Kidney tubule cell (primary cell): ENCODE measurements around the gene SORL1.
"Not testable (repeated sequence)": the region's sequence is repeated elsewhere in the genome, so short reads cannot be mapped to it uniquely, and the experiment has no call there.

Source experiments
- DNase-seq: peaks from one replicate; pipeline ENCODE4 v3.0.0-alpha.2; 2018; ENCODE audit warnings: low spot score

Gene SORL1

DNA sequence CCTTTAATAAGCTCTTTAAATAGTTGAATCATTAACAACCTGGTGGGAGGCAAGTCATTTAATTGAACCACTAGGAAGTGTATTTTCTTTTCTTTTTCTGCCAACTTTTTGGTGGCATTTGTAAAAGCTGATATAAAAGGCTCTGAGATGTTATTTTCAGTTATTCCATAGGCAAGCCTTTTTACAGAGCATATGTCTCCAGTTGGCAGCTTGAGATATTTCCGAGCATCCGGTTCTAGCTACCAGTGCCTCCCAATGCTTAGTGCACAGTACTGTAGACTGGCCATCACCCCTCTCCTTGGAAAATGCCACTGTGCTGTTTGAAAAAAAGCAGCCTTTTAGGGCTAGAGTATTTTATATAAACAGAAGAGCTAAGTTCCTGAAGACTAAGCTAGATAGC lies 179.3 kb downstream of the SORL1 start:
- DNase-seq: no peak

DNA sequence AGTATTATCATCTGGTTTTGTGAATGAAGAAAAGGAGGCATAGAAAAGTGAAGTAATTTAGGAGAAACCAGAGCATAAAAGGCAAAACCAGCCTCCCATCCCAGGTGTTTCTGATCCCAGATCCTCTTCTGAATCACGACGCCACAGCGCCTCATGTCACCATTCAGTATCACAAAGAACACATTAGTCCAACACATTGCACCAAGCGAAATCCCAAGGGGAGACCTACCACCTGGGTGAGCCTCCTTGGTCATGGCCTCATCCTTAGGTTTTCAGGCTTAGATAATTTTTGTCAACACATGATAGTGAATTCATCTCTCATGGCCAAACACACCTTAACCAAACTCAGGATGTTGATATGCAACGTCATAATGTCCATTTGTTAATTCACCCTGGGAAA lies 182.2 kb downstream of the SORL1 start:
- no peak for DNase-seq

DNA sequence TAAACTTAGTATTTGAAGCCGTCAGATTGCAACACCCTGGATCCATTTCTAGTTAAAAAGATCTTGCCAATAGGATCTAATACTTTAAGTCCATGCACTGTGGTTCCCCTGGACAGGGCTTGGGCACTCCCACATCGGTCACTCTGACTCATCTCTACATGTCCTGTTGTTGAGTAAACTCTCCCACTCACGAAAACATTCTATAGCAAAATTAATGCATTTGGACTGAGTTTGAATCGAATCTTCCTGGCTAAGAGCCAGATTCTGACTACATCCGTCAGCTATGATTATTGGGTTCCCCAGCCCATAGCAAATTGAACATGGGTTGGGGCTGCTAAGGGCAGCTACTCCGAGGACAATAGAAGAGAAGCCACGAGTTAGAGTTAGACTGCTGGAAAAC lies 182.8 kb downstream of the SORL1 start:
- peak; percentile 27 for DNase-seq

DNA sequence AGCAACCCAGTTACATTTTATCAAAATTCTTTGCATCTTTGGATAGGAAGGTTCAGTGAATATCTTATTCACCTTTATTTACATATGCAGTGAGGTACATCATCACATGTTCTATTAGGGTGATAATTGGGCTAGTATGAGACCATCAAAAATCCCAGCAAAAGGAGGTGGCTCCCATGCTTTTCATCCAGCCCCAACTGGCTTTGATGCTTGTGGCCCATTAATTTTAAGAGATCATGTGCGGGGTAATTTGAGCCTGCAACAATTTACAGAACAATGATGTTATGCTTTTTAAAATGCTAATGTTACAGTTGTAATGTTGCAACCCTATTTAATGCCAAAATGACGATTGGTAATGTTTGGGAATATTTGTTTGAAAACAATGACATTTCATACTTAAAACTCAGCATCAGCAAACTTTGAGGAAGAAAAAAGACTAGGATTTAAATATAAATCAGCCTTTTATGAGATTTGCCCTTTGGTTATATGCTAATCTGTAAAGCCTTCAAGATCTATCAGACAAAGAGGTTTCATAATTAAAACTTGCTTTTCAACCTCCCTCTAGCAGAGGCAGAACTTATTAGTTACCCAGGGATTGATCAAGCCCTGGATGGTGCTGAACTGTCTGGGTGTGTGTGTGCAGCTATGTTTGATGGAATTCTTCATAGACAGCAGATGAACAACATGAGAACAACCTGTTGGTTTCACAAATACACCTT lies 184.1 kb downstream of the SORL1 start:
- DNase-seq: no peak

DNA sequence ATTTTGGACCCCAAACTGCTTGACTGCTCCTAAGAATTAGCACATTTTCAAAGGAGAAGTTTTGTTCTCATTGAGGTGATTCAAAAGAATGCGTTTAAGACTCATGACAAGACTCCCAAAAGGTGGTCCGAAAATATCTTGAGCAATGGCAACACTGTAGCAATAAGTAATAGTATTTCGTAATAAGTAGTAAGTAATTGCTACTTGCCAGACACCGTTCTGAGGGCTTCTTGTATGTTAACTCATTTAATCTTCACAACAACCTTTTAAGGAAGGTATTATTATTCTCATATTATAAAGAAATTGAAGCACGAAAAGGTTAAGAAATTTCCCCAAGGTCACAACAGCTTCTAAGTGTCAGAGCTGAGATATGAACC lies 184.7 kb downstream of the SORL1 start:
- DNase-seq: no peak

DNA sequence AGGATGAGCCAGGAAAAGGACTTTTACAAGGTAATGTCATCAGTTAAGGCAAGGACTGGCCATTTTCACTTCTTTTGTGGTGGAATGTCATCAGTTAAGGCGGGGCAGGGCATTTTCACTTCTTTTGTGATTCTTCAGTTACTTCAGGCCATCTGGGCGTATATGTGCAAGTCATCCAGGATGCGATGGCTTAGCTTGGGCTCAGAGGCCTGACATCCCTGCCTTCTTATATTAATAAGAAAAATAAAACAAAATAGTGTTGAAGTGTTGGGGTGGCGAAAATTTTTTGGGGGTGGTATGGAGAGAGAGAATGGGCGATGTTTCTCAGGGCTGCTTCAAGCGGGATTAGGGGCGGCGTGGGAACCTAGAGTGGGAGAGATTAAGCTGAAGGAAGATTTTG lies 185.5 kb downstream of the SORL1 start:
- not testable (repeated sequence) for DNase-seq

DNA sequence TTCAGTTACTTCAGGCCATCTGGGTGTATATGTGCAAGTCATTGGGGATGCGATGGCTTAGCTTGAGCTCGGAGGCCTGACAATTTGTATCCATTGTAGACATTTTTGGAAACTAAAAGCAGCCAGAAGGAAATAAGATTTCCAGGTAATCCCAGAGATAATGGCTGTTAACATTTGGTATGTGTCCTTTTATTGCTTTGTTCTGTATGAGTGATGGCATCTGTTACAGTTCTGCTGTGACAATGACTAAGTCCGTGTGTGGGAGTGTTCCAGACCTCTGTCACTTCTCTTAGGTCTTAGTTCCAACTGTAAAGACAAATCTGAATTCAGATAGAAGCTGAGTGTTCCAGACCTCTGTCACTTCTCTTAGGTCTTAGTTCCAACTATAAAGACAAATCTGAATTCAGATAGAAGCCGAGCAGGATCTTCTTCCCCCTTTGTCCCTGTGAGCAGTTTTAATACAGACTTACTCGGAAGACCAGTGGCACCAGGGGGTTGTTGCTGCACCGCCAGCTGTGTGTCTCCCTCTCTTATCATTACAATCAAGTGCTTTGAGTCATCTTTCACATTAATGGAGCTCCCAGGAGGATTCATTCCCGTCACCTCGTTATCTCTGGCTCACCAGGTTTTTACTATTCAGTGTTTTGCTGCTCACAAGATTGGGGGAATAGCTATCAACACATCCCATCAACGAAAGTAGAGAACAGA lies 191.5 kb downstream of the SORL1 start:
- no peak for DNase-seq

DNA sequence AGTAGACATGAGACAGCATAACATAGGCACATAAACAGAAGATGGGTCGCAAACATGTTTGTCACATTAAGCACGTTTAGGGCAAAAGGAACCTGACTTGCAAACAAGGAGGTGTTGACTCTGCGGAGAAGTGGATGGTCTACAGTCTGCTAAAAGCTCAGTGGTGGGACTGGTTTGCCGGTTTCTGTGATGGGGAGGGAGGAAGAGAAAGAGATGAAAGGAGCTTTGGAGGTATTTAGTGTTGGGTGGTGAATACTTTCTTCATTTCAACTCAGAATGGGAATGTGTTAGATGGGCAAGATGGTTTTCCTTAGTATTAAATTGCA lies 192.0 kb downstream of the SORL1 start:
- no peak for DNase-seq

DNA sequence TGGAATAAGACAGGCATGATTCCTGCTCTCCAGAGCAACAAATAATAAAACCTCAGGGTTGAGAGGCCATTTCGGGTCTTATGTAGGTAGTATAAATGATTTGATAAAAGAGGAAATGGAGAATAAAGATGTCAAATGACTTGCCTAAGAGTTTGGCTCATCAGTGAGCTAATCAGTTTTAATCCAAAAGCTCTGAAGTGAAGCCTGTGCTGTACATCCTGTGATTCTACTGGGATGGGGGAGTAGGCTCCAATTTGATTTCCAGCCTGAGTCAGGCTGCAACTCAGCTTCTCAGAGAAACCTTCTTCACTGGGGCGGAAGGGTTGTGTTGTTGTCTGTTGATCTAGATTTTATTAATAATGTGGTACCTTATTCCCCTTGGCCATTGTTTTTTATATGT lies 192.9 kb downstream of the SORL1 start:
- DNase-seq: no peak

DNA sequence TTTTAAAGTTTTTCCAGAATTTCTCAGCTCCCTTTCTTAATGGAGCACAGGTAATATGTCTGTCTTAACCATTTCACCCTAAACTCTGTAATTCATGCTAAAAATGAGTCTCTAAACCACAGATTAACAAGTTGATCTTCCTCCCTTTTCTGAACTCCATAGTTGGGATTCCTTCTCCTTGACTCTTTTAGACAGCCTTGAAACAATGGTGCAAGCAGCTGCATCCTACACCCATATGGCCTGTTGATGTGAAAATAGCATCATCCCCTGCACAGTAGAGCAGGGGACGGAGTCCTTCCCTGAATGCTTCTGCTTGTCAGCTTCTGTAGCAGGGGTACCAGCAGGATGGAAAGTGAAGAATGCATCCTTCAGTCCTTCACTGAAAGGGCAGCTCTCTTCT lies 193.5 kb downstream of the SORL1 start:
- DNase-seq: no peak

DNA sequence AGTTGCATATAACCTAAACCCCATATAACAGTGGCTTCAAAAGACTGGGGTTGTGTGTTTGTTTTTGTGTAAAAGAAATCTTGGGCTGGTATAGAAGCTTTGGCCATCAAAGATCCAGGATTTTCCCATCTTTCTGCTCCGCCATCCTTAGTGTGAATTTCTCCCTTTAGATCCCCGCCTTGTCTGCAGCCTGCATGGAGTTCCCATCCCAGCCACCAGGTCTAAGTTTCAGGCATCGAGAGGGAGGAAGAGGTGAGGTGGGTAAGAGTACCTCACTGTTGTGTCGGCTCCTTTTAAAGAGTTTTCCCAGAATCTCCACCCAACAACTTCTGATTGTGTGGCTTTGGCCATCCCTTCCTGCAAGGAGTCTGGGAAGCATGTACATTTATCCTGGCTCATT lies 196.2 kb downstream of the SORL1 start:
- DNase-seq: no peak

DNA sequence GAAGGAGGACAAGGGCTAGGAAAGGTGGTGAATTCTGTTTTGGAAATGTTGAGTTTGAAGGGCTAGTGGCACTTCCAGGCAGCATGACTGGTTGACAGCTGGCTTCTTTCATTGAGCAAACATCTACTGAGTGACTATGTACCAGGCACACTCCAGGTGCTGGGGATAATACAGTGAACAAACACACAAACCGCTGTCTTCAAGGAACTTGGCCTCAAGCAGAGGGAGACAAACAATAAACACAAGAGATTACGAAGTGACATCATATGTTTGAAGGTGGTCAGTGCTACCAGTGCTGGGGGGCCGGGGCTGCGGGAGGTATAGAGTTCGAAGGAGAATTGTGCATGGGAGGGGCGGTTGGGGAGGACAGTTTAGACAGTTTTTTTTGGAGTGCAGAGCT lies 197.7 kb downstream of the SORL1 start:
- no peak for DNase-seq

DNA sequence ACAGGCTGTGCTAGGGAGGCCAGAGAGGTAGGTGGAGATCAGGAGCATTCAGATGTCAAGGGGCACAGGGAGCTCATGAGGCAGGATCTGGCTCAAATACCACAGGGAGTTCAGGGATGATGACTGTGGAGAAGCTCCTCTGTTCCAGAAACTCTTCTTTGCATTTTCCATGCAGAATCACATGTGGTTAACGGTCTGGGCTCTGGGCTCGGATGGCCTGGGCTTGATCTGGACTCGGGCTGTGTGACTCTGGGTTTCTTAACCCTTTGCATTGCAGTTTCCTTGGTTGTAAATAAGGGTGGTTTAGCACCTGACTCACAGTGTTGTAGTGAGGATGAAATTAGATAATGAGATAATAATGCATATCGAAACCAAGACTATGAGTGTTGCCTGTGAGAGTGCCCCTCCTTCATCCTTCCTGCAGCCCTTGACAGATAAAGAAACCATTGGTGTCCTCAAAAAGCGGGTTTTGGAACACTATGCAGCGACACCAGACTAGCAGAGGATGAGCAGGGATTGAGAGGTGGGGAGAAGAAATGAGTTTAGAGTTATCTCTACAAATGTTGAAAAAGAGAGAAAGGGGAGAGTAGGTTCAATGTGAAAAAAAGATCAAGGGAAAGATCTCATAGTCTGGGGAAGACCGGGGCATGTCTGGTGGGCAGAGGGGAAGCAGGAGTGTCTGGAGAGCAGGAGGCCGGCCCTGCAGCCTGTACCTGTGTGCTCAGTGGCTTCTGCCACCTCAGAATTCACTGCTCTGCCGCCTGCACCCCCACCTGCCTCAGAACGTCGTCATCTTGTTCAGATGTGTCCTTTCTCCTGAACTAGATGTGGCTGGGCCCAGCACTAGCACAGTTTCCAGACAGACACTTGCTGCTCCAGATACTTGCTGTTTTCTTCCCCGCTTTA lies 198.5 kb downstream of the SORL1 start:
- DNase-seq: no peak

DNA sequence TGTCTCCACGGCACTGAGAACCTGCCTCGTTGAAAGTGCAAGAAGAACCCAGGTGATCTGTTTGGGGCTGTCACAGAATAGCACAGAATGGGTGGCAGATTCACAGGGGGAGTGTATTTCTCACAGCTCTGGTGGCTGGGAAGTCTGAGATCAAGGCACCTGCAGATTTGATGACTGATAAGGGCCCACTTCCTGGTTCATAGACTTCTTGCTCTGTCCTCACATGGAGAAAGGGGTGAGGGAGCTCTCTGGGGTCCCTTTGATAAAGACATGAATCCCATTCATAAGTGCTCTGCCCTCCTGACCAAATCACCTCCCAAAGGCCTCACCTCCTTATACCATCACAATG lies 199.1 kb downstream of the SORL1 start:
- DNase-seq: no peak

DNA sequence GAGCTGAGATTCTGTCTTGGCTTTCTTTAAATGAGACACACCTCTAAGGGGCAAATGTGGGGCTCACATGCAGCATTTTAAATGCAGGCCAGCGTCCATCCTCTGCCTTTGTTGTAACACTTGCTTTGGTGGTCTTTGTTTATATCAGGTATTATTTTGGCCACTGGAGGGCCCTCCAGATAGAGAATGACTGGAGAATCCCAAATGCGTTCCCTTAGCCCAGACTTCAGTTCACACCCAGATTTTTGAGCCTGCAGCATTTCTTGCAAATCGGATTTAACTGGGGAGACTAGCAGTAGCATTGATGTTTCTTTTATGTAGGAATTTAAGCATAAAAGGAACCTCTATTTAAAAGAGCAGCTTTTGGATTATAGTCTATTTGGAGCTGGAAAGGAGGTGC lies 200.9 kb downstream of the SORL1 start:
- DNase-seq: no peak

DNA sequence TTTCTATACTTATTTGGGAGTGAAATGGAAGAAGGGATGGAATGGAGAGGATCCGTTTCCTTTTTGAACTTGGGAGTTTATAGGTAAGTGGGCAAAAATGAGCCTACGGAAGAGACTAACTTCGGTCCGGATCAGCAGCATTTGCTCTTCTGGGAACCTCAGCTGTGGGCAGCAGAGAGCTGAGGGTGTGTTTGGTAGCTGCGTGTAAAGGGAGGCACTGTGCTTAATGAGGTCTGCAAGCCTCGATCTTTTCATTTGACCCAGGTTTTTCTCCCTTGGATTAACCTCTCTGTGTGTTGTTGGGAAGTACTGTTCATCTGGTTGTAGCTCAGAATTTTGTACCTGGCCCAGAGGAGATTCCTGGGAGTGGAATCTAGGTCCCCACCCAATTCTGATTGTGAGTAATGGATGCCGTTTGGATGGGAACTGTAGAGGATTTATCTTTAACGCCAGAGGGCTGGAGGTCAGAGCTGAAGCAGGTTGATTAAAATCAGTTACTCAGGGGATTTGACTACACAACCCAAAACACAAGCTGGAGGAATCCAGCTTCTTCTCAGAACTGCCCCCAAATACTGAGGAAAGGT lies 202.2 kb downstream of the SORL1 start:
- DNase-seq: no peak

DNA sequence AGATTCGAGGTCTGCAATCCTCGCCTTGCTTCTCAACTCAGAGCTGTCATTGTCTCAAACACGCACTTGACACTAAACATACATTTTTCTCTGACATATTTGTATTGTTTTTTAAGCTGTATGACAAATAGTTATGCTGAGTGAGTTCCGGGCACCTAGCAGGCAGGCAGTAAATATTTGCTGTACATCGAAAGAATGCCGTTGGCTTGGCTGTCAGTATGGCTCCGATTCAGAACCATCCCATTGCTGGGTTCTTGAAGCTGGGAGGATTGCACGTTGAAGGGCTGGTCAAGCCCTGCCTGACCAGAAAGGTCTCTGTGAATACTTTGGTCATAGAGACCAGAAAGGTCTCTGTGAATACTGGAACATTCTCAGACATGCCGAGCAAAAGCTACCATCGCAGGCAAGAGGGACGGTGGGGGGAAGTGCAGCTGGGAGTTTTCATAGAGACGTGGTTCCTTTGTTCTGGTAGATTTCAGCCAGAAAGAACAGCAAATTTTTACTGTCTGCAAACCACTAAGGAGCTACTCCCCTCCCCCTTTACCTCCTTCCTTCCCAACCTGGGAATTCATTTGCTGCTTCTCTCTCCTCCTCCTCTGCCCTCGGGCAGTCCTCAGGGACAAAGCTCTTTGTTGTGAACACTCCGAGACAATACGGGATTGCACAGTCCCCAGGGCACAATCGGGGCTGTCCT lies 202.9 kb downstream of the SORL1 start:
- DNase-seq: no peak

DNA sequence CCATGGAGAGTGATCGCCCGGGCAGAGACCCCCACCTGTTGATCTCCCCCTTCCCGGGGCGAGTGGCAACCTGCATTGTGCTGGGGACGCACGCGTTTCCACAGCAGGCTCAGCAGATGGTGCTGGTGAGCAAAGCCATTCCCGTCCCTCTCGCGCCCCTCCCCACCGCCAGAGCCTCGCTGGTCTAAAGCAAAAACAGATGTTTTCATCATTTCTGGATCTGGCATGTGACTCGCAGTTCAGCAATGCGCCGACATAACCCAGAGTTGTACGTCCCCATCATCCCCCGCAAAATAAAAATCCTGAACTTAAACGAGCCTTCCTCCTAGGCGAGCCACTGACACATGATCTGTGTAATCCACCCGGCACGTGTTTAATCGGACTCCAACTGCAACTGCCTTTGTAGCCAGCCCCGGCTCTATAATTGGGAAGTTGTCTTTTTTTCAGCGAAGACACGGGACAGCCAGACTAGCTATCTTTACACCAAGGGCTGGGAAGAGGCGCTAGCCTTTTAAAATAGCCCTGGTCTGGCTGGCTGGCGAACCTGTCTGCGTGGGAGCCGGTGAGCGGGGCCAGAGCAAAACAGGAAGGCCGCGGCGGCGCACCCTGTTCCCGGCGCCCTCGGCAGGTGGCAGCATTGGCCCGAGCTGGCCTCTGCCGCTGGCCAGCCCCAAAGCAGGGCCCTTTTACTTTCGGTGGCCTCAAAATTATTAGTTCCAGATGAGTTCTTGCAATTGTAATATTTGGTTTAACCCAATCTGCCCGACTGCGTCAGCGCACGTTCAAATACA lies 203.6 kb downstream of the SORL1 start:
- DNase-seq: peak; percentile 81

DNA sequence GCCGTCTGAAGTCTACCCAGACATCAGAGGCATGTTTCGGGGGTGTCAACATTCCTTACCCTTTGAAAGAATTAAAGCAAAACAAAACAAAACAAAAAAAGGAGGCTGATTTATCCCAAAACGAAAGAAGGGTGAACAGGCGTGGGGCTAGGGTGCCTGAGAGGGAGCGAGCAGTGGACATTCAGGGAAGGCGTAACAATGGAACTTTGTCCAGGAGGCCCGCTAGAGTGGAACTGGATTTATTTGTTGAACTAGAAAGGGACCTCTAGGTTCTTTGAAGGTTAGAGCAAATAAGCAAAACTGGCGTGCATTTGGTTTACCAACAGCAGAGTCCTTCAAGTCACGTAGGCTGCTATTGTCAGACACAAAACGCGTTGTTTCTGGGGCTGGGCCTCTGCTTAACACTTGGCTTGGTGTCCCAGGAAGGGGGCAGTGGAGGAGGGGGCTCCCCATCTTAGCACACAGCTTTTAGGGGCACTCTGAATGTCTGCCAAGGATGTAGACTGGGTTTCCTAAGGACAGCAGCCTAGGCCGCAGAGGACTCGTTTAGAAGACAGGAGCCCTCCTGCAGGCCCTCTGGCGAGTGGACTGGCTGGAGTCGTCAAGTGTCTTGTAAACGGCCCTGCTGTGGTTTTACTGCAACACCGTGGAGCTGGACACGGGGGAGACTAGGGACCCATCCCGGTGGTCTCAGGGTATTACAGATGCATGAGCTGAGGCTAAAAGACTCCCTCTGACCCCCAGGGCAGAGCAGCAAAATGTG lies 204.4 kb downstream of the SORL1 start:
- no peak for DNase-seq

DNA sequence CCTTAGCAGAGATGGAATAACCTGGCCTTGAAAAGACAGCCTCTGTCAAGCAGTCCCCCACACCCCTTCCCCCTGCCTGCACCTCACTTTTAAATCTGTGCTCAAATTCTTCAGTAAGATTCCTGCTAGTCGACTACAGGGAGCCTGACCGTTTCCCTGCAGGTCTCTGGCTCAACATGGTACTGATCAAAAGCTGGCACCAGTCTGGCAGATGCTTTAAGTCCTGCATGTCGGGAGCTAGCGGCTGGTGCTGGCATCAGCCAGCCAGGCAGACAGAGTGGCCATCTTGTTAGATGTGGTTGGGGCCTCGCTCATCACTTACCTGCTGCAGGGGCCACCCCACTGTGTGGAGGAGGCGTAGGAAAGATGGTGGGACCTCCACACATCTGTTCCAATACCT lies 205.0 kb downstream of the SORL1 start:
- DNase-seq: no peak

DNA sequence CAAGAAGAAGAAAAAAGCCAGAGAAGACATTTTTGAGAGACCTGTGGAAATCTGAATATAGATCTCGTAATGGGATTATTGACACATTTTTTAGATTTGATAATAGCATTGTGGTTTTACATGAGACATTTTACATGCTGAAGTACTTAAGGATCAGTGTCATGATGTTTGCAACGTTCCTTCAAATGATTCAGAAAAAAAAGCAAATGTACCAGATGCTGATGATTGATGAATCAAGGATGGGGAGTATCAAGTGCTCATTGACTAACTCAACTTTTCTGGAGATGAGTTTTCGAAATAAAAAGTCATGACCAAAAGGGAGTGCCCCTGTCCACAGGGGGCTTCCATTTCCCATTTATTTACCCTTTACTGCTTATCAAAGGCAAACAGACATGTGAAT lies 207.7 kb downstream of the SORL1 start:
- no peak for DNase-seq
